CD14-positive monocyte (primary cell): Measurements from ENCODE around the gene ARHGAP9. TPM values are rescaled to one million over a fixed set of nuclear protein-coding genes. Genes with fewer than 3 reads are reported as not detected.

Source experiments
- DNase-seq, 3 donors: peaks; one replicate each; pipeline ENCODE4 v3.0.0-alpha.2; 2011 to 2022
- H2AFZ ChIP-seq: 2 replicates; pipeline ENCODE4 v1.6.0; 2012; ENCODE audit warnings: mild to moderate bottlenecking, low read depth, low read length, inconsistent platforms; ENCODE audit not compliant: insufficient read depth, poor library complexity, severe bottlenecking
- H3K27ac ChIP-seq, 2 donors: 1 replicate in 1 of 2; 2 replicates in 1 of 2; pipeline ENCODE4 v1.5.1; 2012 to 2013; ENCODE audit warnings: low read length in 2 of 2, control low read depth in 1 of 2, inconsistent platforms in 1 of 2, low read depth in 1 of 2, mild to moderate bottlenecking in 1 of 2
- H3K27me3 ChIP-seq, 2 donors: one replicate each; pipeline versions ENCODE4 v1.6.0 to v1.6.1; 2011 to 2013; ENCODE audit warnings: low read length in 2 of 2; ENCODE audit not compliant: control insufficient read depth in 2 of 2, insufficient read depth in 2 of 2
- H3K36me3 ChIP-seq, 2 donors: replicated peaks in 1 of 2; 1 replicate in 1 of 2; 2 replicates in 1 of 2; pipeline versions ENCODE4 v1.5.1 to v1.6.1; 2012 to 2013; ENCODE audit warnings: low read length in 2 of 2, control low read depth in 1 of 2, inconsistent platforms in 1 of 2, mild to moderate bottlenecking in 1 of 2; ENCODE audit not compliant: insufficient read depth in 2 of 2, control insufficient read depth in 1 of 2
- H3K4me1 ChIP-seq, 2 donors: 1 replicate in 1 of 2; 2 replicates in 1 of 2; pipeline versions ENCODE4 v1.5.1 to v1.6.1; 2012 to 2013; ENCODE audit warnings: low read length in 2 of 2, control low read depth in 1 of 2, inconsistent platforms in 1 of 2, mild to moderate bottlenecking in 1 of 2, moderate library complexity in 1 of 2; ENCODE audit not compliant: insufficient read depth in 2 of 2, control insufficient read depth in 1 of 2
- H3K4me2 ChIP-seq: replicated peaks from 2 replicates; pipeline ENCODE3; 2012; ENCODE audit warnings: low read length, moderate library complexity, mild to moderate bottlenecking; ENCODE audit not compliant: poor library complexity, severe bottlenecking; ENCODE audit errors: extremely low read depth
- H3K4me3 ChIP-seq, 3 experiments: fragments of 200-600 bp in 1 of 3; sonication (generic) in 1 of 3; replicated peaks in 1 of 3; 1 replicate in 2 of 3; 2 replicates in 1 of 3; pipeline ENCODE4 v1.5.1; 2011 to 2013; ENCODE audit warnings: low read length in 3 of 3, mild to moderate bottlenecking in 3 of 3, control low read depth in 2 of 3, low read depth in 2 of 3, inconsistent platforms in 1 of 3, moderate library complexity in 1 of 3
- H3K79me2 ChIP-seq: 2 replicates; pipeline ENCODE4 v1.6.0; 2012; ENCODE audit warnings: mild to moderate bottlenecking, control low read depth, inconsistent platforms, low read length, moderate library complexity; ENCODE audit not compliant: insufficient read depth
- H3K9ac ChIP-seq: 2 replicates; pipeline ENCODE4 v1.6.0; 2017; ENCODE audit warnings: low read length, mild to moderate bottlenecking; ENCODE audit not compliant: insufficient read depth, poor library complexity, severe bottlenecking
- H3K9me3 ChIP-seq, 2 donors: replicated peaks in 1 of 2; 1 replicate in 1 of 2; 2 replicates in 1 of 2; pipeline versions ENCODE4 v1.5.1 to v1.6.1; 2012 to 2013; ENCODE audit warnings: low read length in 2 of 2, control low read depth in 1 of 2; ENCODE audit not compliant: control insufficient read depth in 1 of 2, insufficient read depth in 1 of 2
- H4K20me1 ChIP-seq: 2 replicates; pipeline ENCODE4 v1.6.0; 2012; ENCODE audit warnings: mild to moderate bottlenecking, low read length, control low read depth, moderate library complexity; ENCODE audit not compliant: insufficient read depth
- H3K27ac Mint-ChIP-seq, 7 donors: one replicate each; pipeline ENCODE4 v1.8.0; 2020; ENCODE audit warnings: mild to moderate bottlenecking in 7 of 7, mixed read lengths in 7 of 7, moderate library complexity in 6 of 7, inconsistent platforms in 2 of 7
- H3K27me3 Mint-ChIP-seq, 3 donors: one replicate each; pipeline ENCODE4 v1.8.0; 2021 to 2022; ENCODE audit warnings: low read depth in 3 of 3, mild to moderate bottlenecking in 3 of 3, mixed read lengths in 3 of 3, moderate library complexity in 3 of 3, inconsistent platforms in 1 of 3
- H3K36me3 Mint-ChIP-seq, 2 donors: one replicate each; pipeline ENCODE4 v1.8.0; 2020; ENCODE audit warnings: mixed read lengths in 2 of 2, inconsistent platforms in 1 of 2, mild to moderate bottlenecking in 1 of 2
- H3K4me1 Mint-ChIP-seq: one replicate; pipeline ENCODE4 v1.8.0; 2020; ENCODE audit warnings: mild to moderate bottlenecking, mixed read lengths
- H3K4me3 Mint-ChIP-seq, 2 donors: one replicate each; pipeline ENCODE4 v1.8.0; 2020; ENCODE audit warnings: mild to moderate bottlenecking in 2 of 2, mixed read lengths in 2 of 2, moderate library complexity in 1 of 2
- H3K9me3 Mint-ChIP-seq, 7 donors: one replicate each; pipeline ENCODE4 v1.8.0; 2020 to 2022; ENCODE audit warnings: mixed read lengths in 7 of 7, mild to moderate bottlenecking in 6 of 7, moderate library complexity in 6 of 7, inconsistent platforms in 2 of 7
- WGBS: methylation state at CpG from one replicate; pipeline ENCODE4 v1.1.5; 2013; ENCODE audit warnings: missing lambda C conversion rate; ENCODE audit not compliant: insufficient coverage; 5-methylcytosine and 5-hydroxymethylcytosine counted together
- intact Hi-C, 2 donors: fragments of 100-400 bp; cut with micrococcal nuclease; formaldehyde crosslinking; loops; one replicate each; pipeline versions ENCODE4 v1.15.0 to v1.15.1; 2023
- polyA plus RNA-seq, 3 donors: library from polyadenylated mRNA; depleted of rRNA in 1 of 3; unstranded in 2 of 3; stranded (reverse) in 1 of 3; fragments of 300-500 nt in 2 of 3; fragments of >200 nt in 1 of 3; fragmentation: Illumina TruSeq in 2 of 3; gene quantifications; 1 replicate in 2 of 3; 2 replicates in 1 of 3; pipeline ENCODE4 v1.2.3, GENCODE V29; 2012 to 2021
- TF ChIP-seq, protein P1 (sequence below): fragments of 200-600 bp; IDR thresholded peaks from one replicate; pipeline ENCODE4 v1.8.0; 2022; ENCODE audit warnings: antibody characterized with exemption, mild to moderate bottlenecking

The ARHGAP9 gene
- polyA plus RNA-seq, 3 donors, result 211 to 581 (median 213) TPM

GRCh38 chr12:57477710-57478681 is 1.7 kb downstream of the ARHGAP9 start:
- H3K4me1 Mint-ChIP-seq, result peaks cover 63% of the 10 kb centered on the region
- peak in 2 of 3 donors; percentile 73 to 84 for DNase-seq
- H3K4me2 ChIP-seq, result peak overlapping the region; percentile 89
- H3K4me3 Mint-ChIP-seq, result peak overlapping the region; percentile 97 to 99
- peaks cover 0 to 2% (median 0%) of the 10 kb centered on the region in 3 donors for H3K27me3 Mint-ChIP-seq
- H3K27ac ChIP-seq, result peak overlapping the region; percentile 62 to 83
- intact Hi-C loops, result loop anchor here (5.0 to 10.0 kb wide), 4 partner anchors 44 to 147 kb away; partner anchors contain the start of genes DCTN2 (in 2 of the 2), DDIT3 (in 1 of the 2) and MBD6 (in 1 of the 2)
- peaks cover 26 to 38% of the 10 kb centered on the region in 2 donors for H3K36me3 Mint-ChIP-seq
- TF ChIP-seq, protein P1, sequence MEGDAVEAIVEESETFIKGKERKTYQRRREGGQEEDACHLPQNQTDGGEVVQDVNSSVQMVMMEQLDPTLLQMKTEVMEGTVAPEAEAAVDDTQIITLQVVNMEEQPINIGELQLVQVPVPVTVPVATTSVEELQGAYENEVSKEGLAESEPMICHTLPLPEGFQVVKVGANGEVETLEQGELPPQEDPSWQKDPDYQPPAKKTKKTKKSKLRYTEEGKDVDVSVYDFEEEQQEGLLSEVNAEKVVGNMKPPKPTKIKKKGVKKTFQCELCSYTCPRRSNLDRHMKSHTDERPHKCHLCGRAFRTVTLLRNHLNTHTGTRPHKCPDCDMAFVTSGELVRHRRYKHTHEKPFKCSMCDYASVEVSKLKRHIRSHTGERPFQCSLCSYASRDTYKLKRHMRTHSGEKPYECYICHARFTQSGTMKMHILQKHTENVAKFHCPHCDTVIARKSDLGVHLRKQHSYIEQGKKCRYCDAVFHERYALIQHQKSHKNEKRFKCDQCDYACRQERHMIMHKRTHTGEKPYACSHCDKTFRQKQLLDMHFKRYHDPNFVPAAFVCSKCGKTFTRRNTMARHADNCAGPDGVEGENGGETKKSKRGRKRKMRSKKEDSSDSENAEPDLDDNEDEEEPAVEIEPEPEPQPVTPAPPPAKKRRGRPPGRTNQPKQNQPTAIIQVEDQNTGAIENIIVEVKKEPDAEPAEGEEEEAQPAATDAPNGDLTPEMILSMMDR, result no peak
- 25% methylated on average over 6 of the region's 12 CpGs for WGBS
- H3K27me3 ChIP-seq, result no peaks in the 10 kb centered on the region
- H3K9ac ChIP-seq, result peak overlapping the region; percentile 83
- peaks cover 72% of the 10 kb centered on the region for H3K79me2 ChIP-seq
- H3K4me3 ChIP-seq, result peak overlapping the region; percentile 79 to 100 (median 86)
- H3K9me3 Mint-ChIP-seq, result peaks cover 0 to 1% (median 0%) of the 10 kb centered on the region in 7 donors
- H3K36me3 ChIP-seq, result peaks cover 19 to 26% of the 10 kb centered on the region in 2 donors
- H3K27ac Mint-ChIP-seq, result peak overlapping the region; percentile 86 to 97 (median 96)
- H2AFZ ChIP-seq, result peak overlapping the region; percentile 72
- no peaks in the 10 kb centered on the region for H3K9me3 ChIP-seq
- H4K20me1 ChIP-seq, result peaks cover 36% of the 10 kb centered on the region
- H3K4me1 ChIP-seq, result peaks cover 48 to 73% of the 10 kb centered on the region in 2 donors

DNA sequence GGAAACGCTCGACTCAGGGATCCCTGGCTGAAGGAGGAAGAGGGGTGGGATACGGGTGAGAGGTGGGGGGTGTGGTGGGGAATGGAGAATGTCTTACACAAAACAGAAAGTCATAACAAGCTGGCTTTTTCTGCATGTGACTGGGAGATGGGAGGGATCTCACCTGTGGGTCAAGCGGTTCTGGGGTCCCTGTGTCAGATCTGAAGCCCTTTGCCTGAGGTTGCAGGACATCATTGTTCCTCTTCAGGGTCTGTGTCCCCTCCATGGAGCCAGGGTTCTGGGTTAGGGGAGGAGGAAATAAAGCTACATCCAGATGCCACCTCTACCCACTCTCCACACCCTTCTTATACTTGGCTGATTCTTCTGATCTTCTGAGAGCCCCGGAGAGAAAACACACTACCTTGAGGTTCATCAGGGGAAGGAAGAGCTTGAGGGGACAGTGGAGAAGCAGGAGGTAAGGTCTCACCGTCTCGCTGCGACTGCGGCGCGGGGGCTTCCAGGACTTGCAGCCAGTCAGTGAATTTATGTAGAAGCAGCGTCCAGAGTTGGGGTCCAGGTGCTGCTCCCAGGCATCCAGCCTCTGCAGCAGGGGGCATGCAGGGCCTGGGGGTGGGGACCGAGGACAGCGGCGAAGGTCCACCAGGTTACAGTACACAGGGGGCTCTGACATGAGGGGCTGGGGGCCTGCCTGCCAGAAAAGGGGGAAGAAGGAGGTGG is 2.5 kb downstream of the ARHGAP9 start:
- TF ChIP-seq, protein P1, result no peak
- Histone ChIP-seq H3K27ac (peak overlapping the region; percentile 62 to 83), H3K4me1 (peaks cover 54 to 73% of the 10 kb centered on the region in 2 donors), H3K9me3 (no peaks in the 10 kb centered on the region), H3K9ac (peak overlapping the region; percentile 83), H3K4me3 (peak overlapping the region; percentile 79 to 100 (median 86)), H3K4me2 (peak overlapping the region; percentile 89), H4K20me1 (peaks cover 44% of the 10 kb centered on the region), H3K36me3 (peaks cover 27 to 34% of the 10 kb centered on the region in 2 donors), H3K79me2 (peaks cover 80% of the 10 kb centered on the region), H3K27me3 (no peaks in the 10 kb centered on the region), H2AFZ (peak overlapping the region; percentile 72)
- Mint-ChIP-seq H3K27me3 (peaks cover 0 to 2% (median 0%) of the 10 kb centered on the region in 3 donors), H3K4me1 (peaks cover 71% of the 10 kb centered on the region), H3K9me3 (peaks cover 0 to 1% (median 0%) of the 10 kb centered on the region in 7 donors), H3K36me3 (peaks cover 33 to 46% of the 10 kb centered on the region in 2 donors), H3K27ac (peak overlapping the region; percentile 86 to 97 (median 96)), H3K4me3 (peak overlapping the region; percentile 97 to 99)
- intact Hi-C loops, result loop anchor here (5.0 to 10.0 kb wide), 4 partner anchors 45 to 148 kb away; partner anchors contain the start of genes DCTN2 (in 2 of the 2), DDIT3 (in 1 of the 2) and MBD6 (in 1 of the 2)
- WGBS, result 4% methylated on average over 11 of the region's 15 CpGs
- no peak for DNase-seq
